HepG2 (cell line): ENCODE results near the gene MYBPC2. TPM values are rescaled to one million over a fixed set of nuclear protein-coding genes. Genes with fewer than 3 reads are reported as not detected.

Experiments
- ATAC-seq: fragments of 200-7000 bp; cut with Tn5 transposase; 3 replicates; pipeline ENCODE4 v1.9.1; 2020; ENCODE audit warnings: mild to moderate bottlenecking, moderate library complexity
- BruUV-seq: library from RNA; stranded (reverse); fragments of 400-500 nt; replicated peaks from 2 replicates; lab custom pipeline; 2021; lab: Mats Ljungman, UMichigan
- CTCF ChIA-PET: fragments of 300-600 bp; formaldehyde crosslinking; extraction: SDS; loops from one replicate; lab custom pipeline; 2021; ENCODE audit warnings: low total read pairs, inconsistent platforms, low intra/inter-chr PET ratio; lab: Yijun Ruan, JAX
- POLR2A ChIA-PET: fragments of 350-600 bp; sonication (Branson Sonifier 250); formaldehyde crosslinking; loops from one replicate; lab custom pipeline; 2020; ENCODE audit warnings: antibody characterized with exemption, inconsistent platforms; lab: Yijun Ruan, JAX
- DNase-seq: peaks from one replicate; pipeline ENCODE4 v3.0.0-alpha.2; 2015; ENCODE audit warnings: low spot score
- FAIRE-seq: peaks from 3 replicates; lab custom pipeline; 2011; peaks lifted over from hg19 to GRCh38; lab: Jason Lieb, UNC
- H2AFZ ChIP-seq: one replicate; pipeline ENCODE4 v1.6.1; 2011; ENCODE audit warnings: low read length, inconsistent platforms
- H3K27ac ChIP-seq: fragments of 300-600 bp; 3 replicates; pipeline ENCODE4 v1.8.0; 2011; ENCODE audit warnings: mixed run types, mild to moderate bottlenecking, mixed read lengths, low read length, inconsistent platforms; ENCODE audit not compliant: insufficient read depth; ENCODE audit errors: extremely low read length
- H3K27me3 ChIP-seq, 2 experiments: fragments of 200-600 bp in 1 of 2; 2 replicates in 1 of 2; 3 replicates in 1 of 2; pipeline versions ENCODE4 v1.6.0 to v1.8.0; 2011; ENCODE audit warnings: low read length in 2 of 2, mild to moderate bottlenecking in 2 of 2, moderate library complexity in 2 of 2, inconsistent platforms in 1 of 2; ENCODE audit not compliant: insufficient read depth in 2 of 2, control insufficient read depth in 1 of 2
- H3K36me3 ChIP-seq, 2 experiments: fragments of 200-600 bp in 1 of 2; replicated peaks in 1 of 2; 2 replicates in 1 of 2; 3 replicates in 1 of 2; pipeline versions ENCODE4 v1.5.1 to v1.8.0; 2011; ENCODE audit warnings: low read length in 2 of 2, inconsistent platforms in 1 of 2; ENCODE audit not compliant: insufficient read depth in 2 of 2, control insufficient read depth in 1 of 2
- H3K4me1 ChIP-seq: 2 replicates; pipeline ENCODE4 v1.5.1; 2012; ENCODE audit warnings: low read length, inconsistent platforms; ENCODE audit not compliant: insufficient read depth
- H3K4me2 ChIP-seq: 2 replicates; pipeline ENCODE4 v1.6.0; 2011; ENCODE audit warnings: low read depth, low read length, inconsistent platforms
- H3K4me3 ChIP-seq, 3 experiments: fragments of 200-600 bp in 1 of 3; sonication (generic), shearing (Covaris generic) in 1 of 3; replicated peaks in 1 of 3; 2 replicates each; pipeline ENCODE4 v1.5.1; 2011 to 2016; ENCODE audit warnings: low read length in 3 of 3, inconsistent platforms in 2 of 3, low read depth in 2 of 3, mild to moderate bottlenecking in 2 of 3, control low read depth in 1 of 3, mixed read lengths in 1 of 3; ENCODE audit not compliant: insufficient read depth in 1 of 3
- H3K79me2 ChIP-seq: one replicate; pipeline ENCODE4 v1.6.1; 2011; ENCODE audit warnings: low read length, inconsistent platforms; ENCODE audit not compliant: insufficient read depth
- H3K9ac ChIP-seq: 2 replicates; pipeline ENCODE4 v1.6.0; 2011; ENCODE audit warnings: mild to moderate bottlenecking, low read depth, low read length, inconsistent platforms; ENCODE audit not compliant: insufficient read depth
- H3K9me3 ChIP-seq: 2 replicates; pipeline ENCODE4 v1.5.1; 2012; ENCODE audit warnings: mild to moderate bottlenecking, low read length
- H4K20me1 ChIP-seq: 2 replicates; pipeline ENCODE4 v1.6.0; 2011; ENCODE audit warnings: inconsistent platforms, mild to moderate bottlenecking, low read length, moderate library complexity; ENCODE audit not compliant: insufficient read depth
- HOXA3 ChIP-seq: sonication (generic); formaldehyde crosslinking; IDR thresholded peaks from 2 replicates; pipeline ENCODE4 v1.5.0; 2020; ENCODE audit warnings: missing genetic modification reagents
- IRX3 ChIP-seq: sonication (generic); formaldehyde crosslinking; IDR thresholded peaks from 2 replicates; pipeline ENCODE4 v1.8.1; 2023; ENCODE audit warnings: mild to moderate bottlenecking, low read depth, missing genetic modification reagents, borderline replicate concordance
- MEF2D ChIP-seq: sonication (generic); formaldehyde crosslinking; IDR thresholded peaks from 2 replicates; pipeline ENCODE4 v1.5.1; 2020; ENCODE audit warnings: mild to moderate bottlenecking, missing genetic modification reagents
- NFKBIZ ChIP-seq: IDR thresholded peaks from 2 replicates; pipeline ENCODE4 v1.6.1; 2018; ENCODE audit warnings: missing genetic modification reagents, missing compliant biosample characterization
- PHF21A ChIP-seq: sonication (generic); formaldehyde crosslinking; IDR thresholded peaks from 2 replicates; pipeline ENCODE4 v1.5.0; 2020; ENCODE audit warnings: mild to moderate bottlenecking, missing genetic modification reagents
- PHF8 ChIP-seq: sonication (generic); formaldehyde crosslinking; IDR thresholded peaks from 2 replicates; pipeline ENCODE4 v1.5.0; 2020; ENCODE audit warnings: missing genetic modification reagents
- TEAD3 ChIP-seq: optimal IDR thresholded peaks from 2 replicates; pipeline ENCODE3; 2016; ENCODE audit warnings: borderline replicate concordance
- ZMYM3 ChIP-seq: sonication (generic); formaldehyde crosslinking; IDR thresholded peaks from 2 replicates; pipeline ENCODE4 v1.5.1; 2020; ENCODE audit warnings: mild to moderate bottlenecking, missing genetic modification reagents
- ZNF446 ChIP-seq: sonication (generic); formaldehyde crosslinking; IDR thresholded peaks from 2 replicates; pipeline ENCODE4 v1.5.0; 2020; ENCODE audit warnings: mild to moderate bottlenecking, missing genetic modification reagents
- ZNF839 ChIP-seq: sonication (generic); formaldehyde crosslinking; IDR thresholded peaks from 2 replicates; pipeline ENCODE4 v1.4.0; 2020; ENCODE audit warnings: missing genetic modification reagents, mild to moderate bottlenecking, borderline replicate concordance
- WGBS: methylation state at CpG from one replicate; pipeline ENCODE4 v1.1.6; 2017; ENCODE audit warnings: low lambda C conversion rate; 5-methylcytosine and 5-hydroxymethylcytosine counted together
- in situ Hi-C: cut with HindIII; loops from 2 replicates; pipeline ENCODE4 v1.10.0; 2017; ENCODE audit warnings: low pct_unique_long_range_greater_than_20kb; ENCODE audit not compliant: extremely low pct_ligation_motif_present
- intact Hi-C: fragments of 100-400 bp; cut with micrococcal nuclease; formaldehyde crosslinking; loops from one replicate; pipeline ENCODE4 v1.10.0; 2022; ENCODE audit not compliant: unreplicated experiment
- polyA plus RNA-seq, 8 experiments: library from polyadenylated mRNA; depleted of rRNA in 3 of 8; stranded (reverse) in 7 of 8; unstranded in 1 of 8; fragments of >200 nt; fragmentation: Illumina TruSeq in 4 of 8; extraction: Trizol in 4 of 8; gene quantifications; 2 replicates each; pipeline versions ENCODE4 v1.2.1 to v1.2.3, GENCODE V29; 2011 to 2016; ENCODE audit warnings: low read depth in 4 of 8, missing spikeins in 1 of 8, mixed read lengths in 1 of 8; ENCODE audit not compliant: insufficient read depth in 1 of 8
- total RNA-seq, 5 experiments: library from RNA; depleted of rRNA; stranded (reverse); fragments of >200 nt; fragmentation: Illumina TruSeq; extraction: Trizol; gene quantifications; 2 replicates each; pipeline ENCODE4 v1.2.3, GENCODE V29; 2016; ENCODE audit warnings: low read depth in 1 of 5
- TF ChIP-seq, protein P1 (sequence below): IDR thresholded peaks from 2 replicates; pipeline ENCODE4 v1.6.1; 2012; ENCODE audit warnings: inconsistent platforms
- TF ChIP-seq, protein P2 (sequence below): sonication (generic); formaldehyde crosslinking; IDR thresholded peaks from 2 replicates; pipeline ENCODE4 v1.5.0; 2020; ENCODE audit warnings: missing genetic modification reagents, mild to moderate bottlenecking, borderline replicate concordance
- TF ChIP-seq, protein P3 (sequence below): sonication (generic); formaldehyde crosslinking; IDR thresholded peaks from 2 replicates; pipeline ENCODE4 v1.4.0; 2020; ENCODE audit warnings: mild to moderate bottlenecking, missing genetic modification reagents

The MYBPC2 gene
- total and polyA plus RNA-seq, 2 of the 13 experiments (the other 11 are each of a cell fraction or from before 2014, with no cell fraction given), result not detected

DNA sequence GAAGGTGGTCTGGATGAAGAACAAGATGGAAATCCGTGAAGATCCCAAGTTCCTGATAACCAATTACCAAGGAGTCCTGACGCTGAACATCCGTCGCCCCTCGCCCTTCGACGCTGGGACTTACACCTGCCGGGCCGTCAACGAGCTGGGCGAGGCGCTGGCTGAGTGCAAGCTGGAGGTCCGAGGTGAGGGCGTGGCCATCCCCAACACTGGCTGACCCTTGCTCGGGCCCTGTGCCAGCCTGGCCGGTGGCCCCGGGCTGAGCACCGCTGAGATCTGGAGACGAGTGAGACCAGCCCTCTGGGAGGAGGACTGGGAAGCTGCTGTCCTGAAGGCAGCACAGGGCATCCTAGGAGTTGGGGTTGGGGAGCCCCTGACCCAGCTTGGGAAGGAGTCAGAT lies 31.7 kb downstream of the MYBPC2 start:
- in situ Hi-C loops (loop anchor here (10.0 kb wide), 1 partner anchor 90 kb away; the partner anchor contains the start of gene NR1H2), intact Hi-C loops (no loop called here)
- Histone ChIP-seq H3K36me3 (no peaks in the 10 kb centered on the region), H3K79me2 (no peaks in the 10 kb centered on the region), H3K4me3 (peak overlapping the region in 2 of 3 experiments; percentile 32 to 66; a peak in 2 of 6 replicates), H3K9ac (peak overlapping the region; percentile 48), H3K4me2 (peak overlapping the region; percentile 77), H3K9me3 (no peaks in the 10 kb centered on the region), H2AFZ (no peak overlapping the region), H3K27ac (no peak overlapping the region), H3K4me1 (peaks cover 55% of the 10 kb centered on the region), H3K27me3 (no peaks in the 10 kb centered on the region), H4K20me1 (no peaks in the 10 kb centered on the region)
- no peak for TF ChIP-seq ZNF839 (CRISPR knock-in tag)
- TF ChIP-seq, protein P1, sequence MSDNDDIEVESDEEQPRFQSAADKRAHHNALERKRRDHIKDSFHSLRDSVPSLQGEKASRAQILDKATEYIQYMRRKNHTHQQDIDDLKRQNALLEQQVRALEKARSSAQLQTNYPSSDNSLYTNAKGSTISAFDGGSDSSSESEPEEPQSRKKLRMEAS, result peak; percentile 17; the same call in 1 of the 2 replicates
- 0 out of 2 replicates have a peak, but pooled peaks have one; percentile 12 for TF ChIP-seq PHF21A (CRISPR knock-in tag)
- DNase-seq, result no peak
- no peak for FAIRE-seq
- ChIA-PET POLR2A (interaction anchor here (1.6 kb wide), 1 partner anchor 80 kb away, joined by 8 read pairs; the partner anchor contains the start of gene POLD1), CTCF (interaction anchor here (1.5 to 1.9 kb wide), 2 partner anchors 15 to 96 kb away, joined by 3 to 5 read pairs; no protein-coding TSS in a partner anchor)
- no TSS peak for BruUV-seq
- WGBS, result 41% methylated on average over 4 of the region's 19 CpGs
- peak; percentile 8; the same call in 2 of the 3 replicates for ATAC-seq

DNA sequence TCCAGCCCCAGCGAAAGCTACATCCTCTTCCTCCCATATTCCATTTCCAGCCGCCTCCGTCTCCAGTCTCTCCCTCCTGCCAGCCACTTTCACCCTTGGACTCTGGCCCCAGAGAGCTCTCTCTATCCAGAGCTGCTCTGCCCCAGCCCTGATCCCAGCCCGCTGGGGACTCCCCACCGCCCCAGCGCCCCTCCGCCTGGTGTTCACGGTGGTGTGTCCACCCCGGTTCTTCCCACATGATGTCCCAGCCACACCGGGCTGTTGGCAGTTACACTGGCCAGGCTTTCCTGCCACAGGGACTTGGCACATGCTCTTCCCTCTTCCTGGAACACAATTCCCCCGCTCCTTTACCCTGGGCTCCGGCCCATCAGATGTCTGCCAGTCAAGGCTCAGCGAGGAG lies 32.3 kb downstream of the MYBPC2 start:
- peak; percentile 15 for DNase-seq
- peak overlapping the region; percentile 48; the same call in 1 of the 2 replicates for H3K9ac ChIP-seq
- in situ Hi-C loops, result loop anchor here (10.0 kb wide), 1 partner anchor 90 kb away; the partner anchor contains the start of gene NR1H2
- 5% methylated on average over 13 of the region's 13 CpGs for WGBS
- CTCF ChIA-PET, result interaction anchor here (1.5 to 1.9 kb wide), 2 partner anchors 14 to 96 kb away, joined by 3 to 5 read pairs; no protein-coding TSS in a partner anchor
- FAIRE-seq, result no peak
- peak overlapping the region in 2 of 3 experiments; percentile 32 to 66; a peak in 4 of 6 replicates for H3K4me3 ChIP-seq
- no peaks in the 10 kb centered on the region for H3K27me3 ChIP-seq
- peaks cover 52% of the 10 kb centered on the region for H3K4me1 ChIP-seq
- no peak overlapping the region for H2AFZ ChIP-seq
- no peaks in the 10 kb centered on the region for H4K20me1 ChIP-seq
- H3K4me2 ChIP-seq, result peak overlapping the region; percentile 77
- H3K9me3 ChIP-seq, result no peaks in the 10 kb centered on the region
- no peak overlapping the region for H3K27ac ChIP-seq
- H3K36me3 ChIP-seq, result no peaks in the 10 kb centered on the region
- POLR2A ChIA-PET, result interaction anchor here (1.3 to 1.6 kb wide), 2 partner anchors 81 to 96 kb away, joined by 5 to 8 read pairs; partner anchors contain the start of gene POLD1
- peak; percentile 56 for ATAC-seq
- BruUV-seq, result no TSS peak
- H3K79me2 ChIP-seq, result no peaks in the 10 kb centered on the region
- intact Hi-C loops, result no loop called here
- no peak for TF ChIP-seq TEAD3 (CRISPR knock-in tag)
- no peak for TF ChIP-seq IRX3 (CRISPR knock-in tag)
- no peak for TF ChIP-seq ZNF446 (CRISPR knock-in tag)
- TF ChIP-seq ZMYM3 (CRISPR knock-in tag), result peak; percentile 79
- TF ChIP-seq, protein P2, sequence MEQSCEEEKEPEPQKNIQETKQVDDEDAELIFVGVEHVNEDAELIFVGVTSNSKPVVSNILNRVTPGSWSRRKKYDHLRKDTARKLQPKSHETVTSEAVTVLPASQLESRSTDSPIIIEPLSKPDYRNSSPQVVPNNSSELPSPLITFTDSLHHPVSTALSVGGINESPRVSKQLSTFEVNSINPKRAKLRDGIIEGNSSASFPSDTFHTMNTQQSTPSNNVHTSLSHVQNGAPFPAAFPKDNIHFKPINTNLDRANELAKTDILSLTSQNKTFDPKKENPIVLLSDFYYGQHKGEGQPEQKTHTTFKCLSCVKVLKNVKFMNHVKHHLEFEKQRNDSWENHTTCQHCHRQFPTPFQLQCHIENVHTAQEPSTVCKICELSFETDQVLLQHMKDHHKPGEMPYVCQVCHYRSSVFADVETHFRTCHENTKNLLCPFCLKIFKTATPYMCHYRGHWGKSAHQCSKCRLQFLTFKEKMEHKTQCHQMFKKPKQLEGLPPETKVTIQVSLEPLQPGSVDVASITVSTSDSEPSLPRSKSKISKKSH, result peak; percentile 50; the same call in 1 of the 2 replicates
- TF ChIP-seq HOXA3, result 0 out of 2 replicates have a peak, but pooled peaks have one; percentile 12
- TF ChIP-seq MEF2D (CRISPR knock-in tag), result no peak
- no peak for TF ChIP-seq NFKBIZ
- 0 out of 2 replicates have a peak, but pooled peaks have one; percentile 31 for TF ChIP-seq PHF8 (CRISPR knock-in tag)
- TF ChIP-seq, protein P3, sequence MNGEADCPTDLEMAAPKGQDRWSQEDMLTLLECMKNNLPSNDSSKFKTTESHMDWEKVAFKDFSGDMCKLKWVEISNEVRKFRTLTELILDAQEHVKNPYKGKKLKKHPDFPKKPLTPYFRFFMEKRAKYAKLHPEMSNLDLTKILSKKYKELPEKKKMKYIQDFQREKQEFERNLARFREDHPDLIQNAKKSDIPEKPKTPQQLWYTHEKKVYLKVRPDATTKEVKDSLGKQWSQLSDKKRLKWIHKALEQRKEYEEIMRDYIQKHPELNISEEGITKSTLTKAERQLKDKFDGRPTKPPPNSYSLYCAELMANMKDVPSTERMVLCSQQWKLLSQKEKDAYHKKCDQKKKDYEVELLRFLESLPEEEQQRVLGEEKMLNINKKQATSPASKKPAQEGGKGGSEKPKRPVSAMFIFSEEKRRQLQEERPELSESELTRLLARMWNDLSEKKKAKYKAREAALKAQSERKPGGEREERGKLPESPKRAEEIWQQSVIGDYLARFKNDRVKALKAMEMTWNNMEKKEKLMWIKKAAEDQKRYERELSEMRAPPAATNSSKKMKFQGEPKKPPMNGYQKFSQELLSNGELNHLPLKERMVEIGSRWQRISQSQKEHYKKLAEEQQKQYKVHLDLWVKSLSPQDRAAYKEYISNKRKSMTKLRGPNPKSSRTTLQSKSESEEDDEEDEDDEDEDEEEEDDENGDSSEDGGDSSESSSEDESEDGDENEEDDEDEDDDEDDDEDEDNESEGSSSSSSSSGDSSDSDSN, result peak; percentile 13; the same call in 1 of the 2 replicates
